ENCODE results near the gene CLCN6.

CLCN6 gene

DNA sequence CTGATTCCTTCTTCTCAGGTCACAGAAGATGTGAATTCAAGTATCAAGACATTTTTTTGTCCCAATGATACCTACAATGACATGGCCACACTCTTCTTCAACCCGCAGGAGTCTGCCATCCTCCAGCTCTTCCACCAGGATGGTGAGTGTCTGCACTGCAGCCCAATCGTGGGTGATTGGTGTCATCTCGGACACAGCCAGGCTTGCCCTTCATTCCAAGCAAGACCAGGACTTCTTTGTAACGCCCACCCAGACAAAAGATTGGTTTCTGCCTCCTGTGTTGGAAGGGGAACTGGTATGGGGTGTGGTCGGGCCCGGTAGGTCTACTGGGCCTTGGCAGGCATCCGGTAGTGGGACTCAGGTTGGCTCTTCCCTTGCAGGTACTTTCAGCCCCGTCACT, 27.5 kb downstream of the CLCN6 start:
- TF ChIP-seq L3MBTL2 (conservative IDR thresholded peaks at IDR 0.05) (no peak), SP1 (IDR thresholded peaks at IDR 0.05) (no peak), SUZ12 (IDR thresholded peaks at IDR 0.05) (no peak), TARDBP (IDR thresholded peaks at IDR 0.05) (no peak), HDGF (IDR thresholded peaks at IDR 0.05; ENCODE audit: borderline replicate concordance) (no peak), ELF4 (IDR thresholded peaks at IDR 0.05) (no peak), CTBP1 (IDR thresholded peaks at IDR 0.05; ENCODE audit: borderline replicate concordance) (no peak), LEF1 (IDR thresholded peaks at IDR 0.05; ENCODE audit: borderline replicate concordance) (no peak), FOXA1 (IDR thresholded peaks at IDR 0.05) (no peak), NFRKB (IDR thresholded peaks at IDR 0.05) (no peak), FOXK2 (IDR thresholded peaks at IDR 0.05) (no peak), ARNT (IDR thresholded peaks at IDR 0.05) (no peak), PKNOX1 (IDR thresholded peaks at IDR 0.05) (no peak), ZNF384 (IDR thresholded peaks at IDR 0.05) (no peak), FOXM1 (IDR thresholded peaks at IDR 0.05; ENCODE audit: borderline replicate concordance) (no peak), BHLHE40 (IDR thresholded peaks at IDR 0.05; ENCODE audit: borderline replicate concordance) (no peak)
- ChIA-PET POLR2A (interaction anchor here (1.1 kb wide), 1 partner anchor 76 kb away, joined by 3 read pairs; no protein-coding TSS in a partner anchor), CTCF (no interaction called here)
- no peak for DNase-seq (ENCODE audit: extremely low spot score)

GRCh38 chr1:11833900-11834299, 27.9 kb downstream of the CLCN6 start:
- no peak for DNase-seq (ENCODE audit: extremely low spot score)
- TF ChIP-seq PKNOX1 (IDR thresholded peaks at IDR 0.05) = no peak
- ChIA-PET POLR2A (interaction anchor here (1.1 kb wide), 1 partner anchor 76 kb away, joined by 3 read pairs; no protein-coding TSS in a partner anchor), CTCF (no interaction called here)

GRCh38 chr1:11835441-11836225, 29.6 kb downstream of the CLCN6 start:
- no peak for DNase-seq (ENCODE audit: extremely low spot score)
- TF ChIP-seq FOXK2 (IDR thresholded peaks at IDR 0.05) = no peak
- TF ChIP-seq LEF1 (IDR thresholded peaks at IDR 0.05; ENCODE audit: borderline replicate concordance) = no peak
- no peak for TF ChIP-seq FOXA1 (IDR thresholded peaks at IDR 0.05)
- TF ChIP-seq SUZ12 (IDR thresholded peaks at IDR 0.05) = no peak
- TF ChIP-seq FOXM1 (IDR thresholded peaks at IDR 0.05; ENCODE audit: borderline replicate concordance) = no peak
- no peak for TF ChIP-seq ZNF384 (IDR thresholded peaks at IDR 0.05)
- no peak for TF ChIP-seq ARNT (IDR thresholded peaks at IDR 0.05)
- TF ChIP-seq PKNOX1 (IDR thresholded peaks at IDR 0.05) = no peak
- no peak for TF ChIP-seq BHLHE40 (IDR thresholded peaks at IDR 0.05; ENCODE audit: borderline replicate concordance)
- TF ChIP-seq ELF4 (IDR thresholded peaks at IDR 0.05) = no peak
- no peak for TF ChIP-seq SP1 (IDR thresholded peaks at IDR 0.05)
- TF ChIP-seq HDGF (IDR thresholded peaks at IDR 0.05; ENCODE audit: borderline replicate concordance) = no peak
- no peak for TF ChIP-seq CTBP1 (IDR thresholded peaks at IDR 0.05; ENCODE audit: borderline replicate concordance)
- no peak for TF ChIP-seq L3MBTL2 (conservative IDR thresholded peaks at IDR 0.05)
- TF ChIP-seq NFRKB (IDR thresholded peaks at IDR 0.05) = no peak
- no peak for TF ChIP-seq TARDBP (IDR thresholded peaks at IDR 0.05)
- ChIA-PET CTCF (interaction anchor here (0.6 to 3.7 kb wide), 3 partner anchors 57 to 195 kb away, joined by 3 to 17 read pairs (median 3); no protein-coding TSS in a partner anchor), POLR2A (interaction anchor here (2.0 kb wide), 1 partner anchor 72 kb away, joined by 11 read pairs; no protein-coding TSS in a partner anchor)

GRCh38 chr1:11836955-11837766, 31.2 kb downstream of the CLCN6 start:
- DNase-seq (ENCODE audit: extremely low spot score) = no peak

More at GRCh38 chr1:11836955-11837766, 31.2 kb downstream of the CLCN6 start:
- TF ChIP-seq SUZ12 (IDR thresholded peaks at IDR 0.05) = no peak
- no peak for TF ChIP-seq LEF1 (IDR thresholded peaks at IDR 0.05; ENCODE audit: borderline replicate concordance)
- TF ChIP-seq NFRKB (IDR thresholded peaks at IDR 0.05) = no peak
- no peak for TF ChIP-seq L3MBTL2 (conservative IDR thresholded peaks at IDR 0.05)
- no peak for TF ChIP-seq ELF4 (IDR thresholded peaks at IDR 0.05)
- no peak for TF ChIP-seq FOXA1 (IDR thresholded peaks at IDR 0.05)
- no peak for TF ChIP-seq FOXK2 (IDR thresholded peaks at IDR 0.05)
- no peak for TF ChIP-seq SP1 (IDR thresholded peaks at IDR 0.05)
- no peak for TF ChIP-seq BHLHE40 (IDR thresholded peaks at IDR 0.05; ENCODE audit: borderline replicate concordance)
- TF ChIP-seq ARNT (IDR thresholded peaks at IDR 0.05) = no peak
- no peak for TF ChIP-seq ZNF384 (IDR thresholded peaks at IDR 0.05)
- TF ChIP-seq HDGF (IDR thresholded peaks at IDR 0.05; ENCODE audit: borderline replicate concordance) = no peak
- no peak for TF ChIP-seq PKNOX1 (IDR thresholded peaks at IDR 0.05)
- TF ChIP-seq TARDBP (IDR thresholded peaks at IDR 0.05) = no peak
- TF ChIP-seq CTBP1 (IDR thresholded peaks at IDR 0.05; ENCODE audit: borderline replicate concordance) = no peak
- no peak for TF ChIP-seq FOXM1 (IDR thresholded peaks at IDR 0.05; ENCODE audit: borderline replicate concordance)
- CTCF ChIA-PET = interaction anchor here (0.6 to 3.7 kb wide), 4 partner anchors 10 to 130 kb away, joined by 3 to 17 read pairs (median 6); partner anchors contain the start of gene NPPA
- POLR2A ChIA-PET = interaction anchor here (2.0 kb wide), 1 partner anchor 70 kb away, joined by 11 read pairs; no protein-coding TSS in a partner anchor

Measured in HEK293T (cell line).